Stomach (tissue), 9 donors: Measurements from ENCODE around the gene LAD1. TPM values are rescaled to one million over a fixed set of nuclear protein-coding genes. Genes with fewer than 3 reads are reported as not detected.

Experiments used
- DNase-seq, 2 donors: peaks; one replicate each; pipeline versions ENCODE4 v3.0.0 to v3.0.0-alpha.2; 2013 to 2019
- H3K27ac ChIP-seq, 5 donors: fragments of 200-600 bp in 4 of 5; sonication (generic) in 4 of 5; one replicate each; pipeline ENCODE4 v1.5.1; 2013 to 2019; ENCODE audit warnings: mild to moderate bottlenecking in 1 of 5, moderate library complexity in 1 of 5
- H3K27me3 ChIP-seq, 3 donors: fragments of 200-600 bp; sonication (generic); one replicate each; pipeline ENCODE4 v1.5.1; 2017 to 2019; ENCODE audit warnings: mixed run types in 1 of 3
- H3K36me3 ChIP-seq, 4 donors: fragments of 200-600 bp; sonication (generic); 1 replicate in 3 of 4; 2 replicates in 1 of 4; pipeline ENCODE4 v1.5.1; 2016 to 2019
- H3K4me1 ChIP-seq, 4 donors: fragments of 200-600 bp; sonication (generic); one replicate each; pipeline ENCODE4 v1.5.1; 2016 to 2019
- H3K4me3 ChIP-seq, 4 donors: fragments of 200-600 bp; sonication (generic) in 3 of 4; one replicate each; pipeline ENCODE4 v1.5.1; 2016 to 2019; ENCODE audit warnings: mild to moderate bottlenecking in 1 of 4
- H3K9me3 ChIP-seq, 4 donors: fragments of 200-600 bp; sonication (generic); one replicate each; pipeline ENCODE4 v1.5.1; 2016 to 2019
- EP300 ChIP-seq: sonication (generic); formaldehyde crosslinking; IDR thresholded peaks from one replicate; pipeline ENCODE4 v1.6.1; 2017; ENCODE audit warnings: antibody characterized with exemption
- POLR2A ChIP-seq, 4 donors: fragments of 450-650 bp; IDR thresholded peaks; one replicate each; pipeline ENCODE4 v1.6.1; 2016; ENCODE audit warnings: antibody characterized with exemption in 4 of 4, control low read depth in 2 of 4, mild to moderate bottlenecking in 1 of 4, moderate library complexity in 1 of 4
- POLR2AphosphoS5 ChIP-seq, 3 donors: sonication (generic); formaldehyde crosslinking; IDR thresholded peaks; one replicate each; pipeline ENCODE4 v1.6.1; 2016; ENCODE audit warnings: antibody characterized with exemption in 3 of 3
- WGBS, 5 donors: extraction: QIAGEN DNeasy Blood & Tissue Kit in 3 of 5; methylation state at CpG; one replicate each; pipeline versions ENCODE4 v1.1.5 to v1.1.7; 2013 to 2018; 5-methylcytosine and 5-hydroxymethylcytosine counted together
- intact Hi-C: fragments of 100-400 bp; cut with DNase I; formaldehyde crosslinking; loops from one replicate; pipeline ENCODE4 v1.15.1; 2023; ENCODE audit warnings: low total_unique reads
- polyA plus RNA-seq, 3 donors: library from polyadenylated mRNA; stranded (reverse); fragments of 200-250 nt; gene quantifications; one replicate each; pipeline ENCODE4 v1.2.3, GENCODE V29; 2013
- total RNA-seq, 5 donors: library from RNA; depleted of rRNA; stranded (reverse); fragments of >200 nt; gene quantifications; one replicate each; pipeline versions ENCODE4 v1.1.0 to v1.2.3, GENCODE V29; 2014 to 2016
- TF ChIP-seq, protein P1 (sequence below), 7 experiments: fragments of 450-650 bp in 4 of 7; fragments of 200-600 bp in 3 of 7; sonication (generic) in 3 of 7; IDR thresholded peaks; one replicate each; pipeline ENCODE4 v1.5.1; 2016 to 2019; ENCODE audit warnings: antibody characterized with exemption in 7 of 7, control low read depth in 2 of 7, mild to moderate bottlenecking in 1 of 7
- donor health status: healthy with polysubstance abuse.
- donor health status: Bipolar disorder and iron deficiency.
- donor health status: healthy.

The LAD1 gene
- total and polyA plus RNA-seq, 8 donors, result 23.7 to 151 (median 50.9) TPM

DNA sequence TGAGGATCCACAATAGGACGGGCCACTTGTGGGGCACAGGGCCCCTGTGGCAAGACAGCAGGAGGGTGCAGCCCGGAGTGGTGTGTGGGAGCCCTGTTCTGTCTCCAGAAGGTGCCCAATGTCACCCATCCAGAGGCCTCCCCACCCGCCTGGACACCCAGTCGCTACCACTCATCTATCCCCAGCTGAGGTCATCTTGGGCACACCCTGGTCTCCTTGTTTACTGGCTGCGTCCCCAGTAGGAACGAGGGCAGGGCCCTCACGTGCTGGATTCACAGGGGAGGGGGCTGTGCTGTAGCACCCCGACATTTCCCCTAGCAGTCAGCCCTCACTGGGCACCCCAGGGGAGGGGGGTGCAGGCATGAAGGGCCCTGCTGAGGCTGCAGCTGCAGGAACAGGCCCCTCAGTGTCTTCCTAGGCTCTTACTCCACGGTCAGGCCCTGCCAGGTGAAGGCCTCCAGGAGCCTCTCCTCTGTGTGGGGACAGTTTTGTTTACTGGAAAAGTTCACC lies 19.3 kb downstream of the LAD1 start:
- H3K9me3 ChIP-seq, result no peaks in the 10 kb centered on the region
- no peak for DNase-seq
- WGBS, 5 donors, result 42 to 60% (median 53%) methylated on average over 9 of the region's 9 CpGs
- intact Hi-C loops, result no loop called here
- H3K27me3 ChIP-seq, result peaks cover 0 to 33% (median 6%) of the 10 kb centered on the region in 3 donors
- TF ChIP-seq POLR2A (IDR thresholded peaks at IDR 0.05) (no peak), POLR2AphosphoS5 (IDR thresholded peaks at IDR 0.05) (no peak), EP300 (no peak)
- TF ChIP-seq, protein P1, sequence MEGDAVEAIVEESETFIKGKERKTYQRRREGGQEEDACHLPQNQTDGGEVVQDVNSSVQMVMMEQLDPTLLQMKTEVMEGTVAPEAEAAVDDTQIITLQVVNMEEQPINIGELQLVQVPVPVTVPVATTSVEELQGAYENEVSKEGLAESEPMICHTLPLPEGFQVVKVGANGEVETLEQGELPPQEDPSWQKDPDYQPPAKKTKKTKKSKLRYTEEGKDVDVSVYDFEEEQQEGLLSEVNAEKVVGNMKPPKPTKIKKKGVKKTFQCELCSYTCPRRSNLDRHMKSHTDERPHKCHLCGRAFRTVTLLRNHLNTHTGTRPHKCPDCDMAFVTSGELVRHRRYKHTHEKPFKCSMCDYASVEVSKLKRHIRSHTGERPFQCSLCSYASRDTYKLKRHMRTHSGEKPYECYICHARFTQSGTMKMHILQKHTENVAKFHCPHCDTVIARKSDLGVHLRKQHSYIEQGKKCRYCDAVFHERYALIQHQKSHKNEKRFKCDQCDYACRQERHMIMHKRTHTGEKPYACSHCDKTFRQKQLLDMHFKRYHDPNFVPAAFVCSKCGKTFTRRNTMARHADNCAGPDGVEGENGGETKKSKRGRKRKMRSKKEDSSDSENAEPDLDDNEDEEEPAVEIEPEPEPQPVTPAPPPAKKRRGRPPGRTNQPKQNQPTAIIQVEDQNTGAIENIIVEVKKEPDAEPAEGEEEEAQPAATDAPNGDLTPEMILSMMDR (IDR thresholded peaks at IDR 0.05), result no peak
- H3K4me1 ChIP-seq, result peaks cover 0 to 9% (median 4%) of the 10 kb centered on the region in 4 donors
- H3K4me3 ChIP-seq, result no peak overlapping the region
- no peak overlapping the region for H3K27ac ChIP-seq
- H3K36me3 ChIP-seq, result peaks cover 0 to 21% (median 4%) of the 10 kb centered on the region in 4 donors

DNA sequence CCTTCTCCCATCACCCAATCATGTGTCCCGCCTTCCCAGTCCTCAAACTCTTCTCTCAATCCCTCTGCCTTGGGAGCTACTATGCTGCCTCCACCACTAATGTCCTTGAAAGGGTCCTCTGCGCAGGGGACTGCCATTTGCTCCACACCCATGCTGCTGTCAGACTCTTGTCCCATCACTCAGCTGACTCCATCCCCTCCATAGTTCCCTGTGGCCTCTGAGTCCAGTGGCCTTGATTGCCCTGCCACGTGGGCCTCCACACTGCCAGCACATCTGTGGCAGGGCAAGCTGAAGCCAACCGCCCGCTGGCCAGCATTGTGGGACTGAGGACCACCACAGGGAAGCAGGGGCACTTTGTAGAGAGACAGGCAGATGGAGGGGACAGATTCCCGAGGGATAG lies 20.3 kb downstream of the LAD1 start:
- TF ChIP-seq POLR2AphosphoS5 (IDR thresholded peaks at IDR 0.05), result no peak
- TF ChIP-seq, protein P1 (IDR thresholded peaks at IDR 0.05), result no peak
- TF ChIP-seq EP300, result no peak
- no peak for TF ChIP-seq POLR2A (IDR thresholded peaks at IDR 0.05)
- no peak overlapping the region for H3K4me3 ChIP-seq
- no peaks in the 10 kb centered on the region for H3K9me3 ChIP-seq
- H3K27me3 ChIP-seq, result peaks cover 0 to 30% (median 6%) of the 10 kb centered on the region in 3 donors
- WGBS, 5 donors, result 67 to 80% (median 77%) methylated on average over 6 of the region's 6 CpGs
- no peak overlapping the region for H3K27ac ChIP-seq
- no peak for DNase-seq
- H3K36me3 ChIP-seq, result peaks cover 0 to 11% (median 1%) of the 10 kb centered on the region in 4 donors
- H3K4me1 ChIP-seq, result peaks cover 0 to 9% (median 4%) of the 10 kb centered on the region in 4 donors
- intact Hi-C loops, result no loop called here

GRCh38 chr1:201377611-201378092 lies 21.5 kb downstream of the LAD1 start, which contains the start of gene TNNT2:
TSS of gene TNNT2 (minus strand) at chr1:201377680. CDS start at chr1:201373254, 4,426 bp downstream.
- intact Hi-C loops, result no loop called here
- Histone ChIP-seq H3K27ac (no peak within 1 kb of the TSS), H3K4me3 (no peak within 1 kb of the TSS), H3K27me3 (peaks cover 0 to 42% (median 15%) of the 10 kb centered on the region in 3 donors), H3K36me3 (no peaks in the 10 kb centered on the region), H3K4me1 (peaks cover 0 to 9% (median 4%) of the 10 kb centered on the region in 4 donors), H3K9me3 (no peaks in the 10 kb centered on the region)
- TF ChIP-seq POLR2A (IDR thresholded peaks at IDR 0.05) (no peak), POLR2AphosphoS5 (IDR thresholded peaks at IDR 0.05) (no peak), EP300 (no peak)
- TF ChIP-seq, protein P1 (IDR thresholded peaks at IDR 0.05), result no peak
- WGBS, 5 donors, result 30 to 54% (median 37%) methylated on average over 8 to 9 of the region's 9 CpGs
- DNase-seq, result peak in 1 of 2 donors; percentile 61

DNA sequence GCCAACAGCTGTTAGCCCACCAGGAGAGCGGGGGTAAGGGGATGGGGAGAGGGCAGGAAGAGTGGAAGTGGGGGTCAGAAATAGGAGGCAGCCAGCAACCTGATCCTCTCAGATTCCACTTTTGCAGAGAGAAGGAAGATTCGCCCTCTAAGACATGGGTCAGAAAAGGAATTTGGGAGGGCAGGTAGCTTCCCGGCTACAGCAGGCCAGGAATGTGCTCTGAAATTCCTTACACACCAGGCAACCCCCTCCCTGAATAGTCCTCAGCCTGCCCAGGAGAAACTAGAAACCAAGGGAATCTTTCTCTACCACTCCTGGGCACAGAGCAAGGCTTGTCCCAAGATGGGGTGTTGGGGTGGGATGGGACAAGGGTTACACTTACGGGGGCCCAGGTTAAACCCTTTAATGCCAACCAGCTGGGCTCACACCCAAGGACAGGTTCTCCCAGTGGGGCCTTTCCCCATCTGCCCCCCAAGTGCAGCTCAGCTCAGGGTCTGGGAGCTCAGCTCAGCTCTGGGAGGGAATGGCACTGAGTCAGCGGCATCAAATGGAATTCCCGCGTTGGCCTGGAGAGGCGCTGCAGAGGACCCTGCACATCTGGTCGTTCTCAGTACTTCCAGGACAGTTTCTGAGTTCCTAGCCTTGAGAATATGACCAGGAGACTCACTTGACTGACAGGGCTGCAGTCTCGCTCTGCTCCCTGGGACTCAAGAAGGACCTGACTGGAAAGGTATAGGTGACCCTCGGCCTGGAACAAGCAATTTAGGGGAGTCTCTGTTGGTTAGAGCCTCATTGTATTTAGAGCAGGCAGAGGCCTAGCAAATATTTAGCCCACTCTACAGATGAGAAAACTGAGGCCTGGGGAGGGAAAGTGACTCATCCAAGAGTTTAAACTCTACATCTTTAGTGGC lies 22.4 kb downstream of the LAD1 start:
- Histone ChIP-seq H3K36me3 (no peaks in the 10 kb centered on the region), H3K4me1 (peaks cover 0 to 8% (median 4%) of the 10 kb centered on the region in 4 donors), H3K4me3 (no peak overlapping the region), H3K9me3 (no peaks in the 10 kb centered on the region), H3K27me3 (peaks cover 0 to 50% (median 23%) of the 10 kb centered on the region in 3 donors), H3K27ac (no peak overlapping the region)
- WGBS, 5 donors, result 28 to 46% (median 31%) methylated on average over 11 of the region's 11 CpGs
- TF ChIP-seq POLR2AphosphoS5 (IDR thresholded peaks at IDR 0.05) (no peak), POLR2A (IDR thresholded peaks at IDR 0.05) (no peak)
- TF ChIP-seq, protein P1 (IDR thresholded peaks at IDR 0.05), result peak in 3 of 7 experiments; percentile 20 to 36 (median 21)
- intact Hi-C loops, result no loop called here
- DNase-seq, result peak; percentile 38 to 73
